SK-N-SH (cell line): Measurements from ENCODE around the gene C4orf36.

Experiments used
- EP300 ChIP-seq, 2 experiments: IDR thresholded peaks; 2 replicates each; pipeline versions ENCODE4 v1.4.0 to v1.6.1; 2012; ENCODE audit warnings: borderline replicate concordance in 1 of 2, low read depth in 1 of 2, low read length in 1 of 2
- MXI1 ChIP-seq: IDR thresholded peaks from 2 replicates; pipeline ENCODE4 v1.6.1; 2012; ENCODE audit warnings: mild to moderate bottlenecking, low read depth, low read length, improper control_type of control experiment
- NRF1 ChIP-seq: IDR thresholded peaks from 2 replicates; pipeline ENCODE4 v1.6.1; 2012; ENCODE audit warnings: low read depth, mild to moderate bottlenecking, low read length

DNA sequence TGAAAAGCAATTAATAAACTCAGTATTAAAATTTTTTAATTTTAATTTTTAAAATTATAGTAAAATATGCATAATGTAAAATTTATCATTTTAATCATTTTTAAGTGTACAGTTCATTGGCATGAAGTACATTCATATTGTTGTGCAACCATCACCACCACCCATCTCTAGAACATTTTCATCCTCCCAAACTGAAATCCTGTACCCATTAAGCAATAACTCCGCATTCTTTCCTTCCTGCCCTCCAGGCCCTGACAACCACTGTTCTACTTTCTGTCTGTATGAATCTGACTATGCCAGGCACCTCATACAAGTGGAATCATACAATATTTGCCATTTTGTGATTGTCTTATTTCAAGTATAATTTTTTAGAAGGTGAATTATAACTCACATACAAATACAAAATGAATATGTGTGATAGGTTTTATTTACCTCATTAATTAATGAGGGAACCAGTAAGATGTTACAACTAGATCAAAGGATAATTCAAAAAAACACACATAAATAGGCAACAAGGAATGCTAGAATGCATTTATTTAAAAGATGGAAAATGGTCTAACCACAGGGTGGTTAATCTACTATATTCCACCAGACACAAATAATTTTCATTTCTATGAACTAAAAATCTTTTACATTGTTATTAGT is 29.5 kb upstream of the C4orf36 start:
- TF ChIP-seq EP300 (IDR thresholded peaks at IDR 0.05; ENCODE audit: borderline replicate concordance in 1 of 2, low read depth in 1 of 2, low read length in 1 of 2): no peak
- TF ChIP-seq MXI1: no peak
- TF ChIP-seq NRF1: no peak
